ENCODE results near the gene PDCD2.

DNA sequence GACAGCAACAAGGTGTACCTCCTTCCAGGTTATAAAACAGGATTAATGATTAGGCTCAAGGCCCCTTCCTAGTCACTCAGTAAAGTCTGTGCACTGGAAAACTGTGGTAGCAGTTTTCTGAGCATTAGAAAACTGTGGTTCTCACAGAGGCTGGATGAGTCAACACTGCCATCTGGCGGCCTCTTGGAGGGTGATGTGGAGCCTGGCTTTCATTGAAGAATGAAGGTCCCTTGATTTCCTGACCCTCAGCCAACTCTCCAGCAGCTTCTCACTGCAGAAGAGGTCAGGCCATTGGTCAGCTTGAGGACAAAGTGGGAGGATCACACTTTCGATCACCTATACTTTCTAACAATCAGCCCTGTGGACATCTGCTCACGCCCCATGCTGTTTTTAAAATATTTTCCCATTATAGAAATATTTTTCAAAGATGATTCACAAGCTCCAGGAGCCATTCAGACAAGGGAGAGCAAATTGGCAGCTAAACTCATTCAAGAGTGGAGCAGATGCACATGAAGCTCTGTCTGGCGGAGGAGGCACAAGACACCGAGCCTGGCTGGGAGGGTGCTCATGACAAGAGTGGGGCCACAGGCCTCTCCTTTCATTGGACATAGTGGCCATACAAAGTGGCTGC lies 54.5 kb downstream of the PDCD2 start:
- TF ChIP-seq EZH2 (IDR thresholded peaks at IDR 0.05) (no peak), EZH2phosphoT487 (IDR thresholded peaks at IDR 0.05) (no peak)
- TF ChIP-seq, protein P1, sequence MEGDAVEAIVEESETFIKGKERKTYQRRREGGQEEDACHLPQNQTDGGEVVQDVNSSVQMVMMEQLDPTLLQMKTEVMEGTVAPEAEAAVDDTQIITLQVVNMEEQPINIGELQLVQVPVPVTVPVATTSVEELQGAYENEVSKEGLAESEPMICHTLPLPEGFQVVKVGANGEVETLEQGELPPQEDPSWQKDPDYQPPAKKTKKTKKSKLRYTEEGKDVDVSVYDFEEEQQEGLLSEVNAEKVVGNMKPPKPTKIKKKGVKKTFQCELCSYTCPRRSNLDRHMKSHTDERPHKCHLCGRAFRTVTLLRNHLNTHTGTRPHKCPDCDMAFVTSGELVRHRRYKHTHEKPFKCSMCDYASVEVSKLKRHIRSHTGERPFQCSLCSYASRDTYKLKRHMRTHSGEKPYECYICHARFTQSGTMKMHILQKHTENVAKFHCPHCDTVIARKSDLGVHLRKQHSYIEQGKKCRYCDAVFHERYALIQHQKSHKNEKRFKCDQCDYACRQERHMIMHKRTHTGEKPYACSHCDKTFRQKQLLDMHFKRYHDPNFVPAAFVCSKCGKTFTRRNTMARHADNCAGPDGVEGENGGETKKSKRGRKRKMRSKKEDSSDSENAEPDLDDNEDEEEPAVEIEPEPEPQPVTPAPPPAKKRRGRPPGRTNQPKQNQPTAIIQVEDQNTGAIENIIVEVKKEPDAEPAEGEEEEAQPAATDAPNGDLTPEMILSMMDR (IDR thresholded peaks at IDR 0.05) = peak; percentile 93

All from neural progenitor cell (in vitro differentiated cells).